HG03064 (cell line): ENCODE data around the gene CYP4F12.
"Not testable (repeated sequence)": the region's sequence is repeated elsewhere in the genome, so short reads cannot be mapped to it uniquely, and the experiment has no call there.

Experiments
- ATAC-seq: cut with Tn5 transposase; IDR thresholded peaks from one replicate; pipeline ENCODE4 v1.9.1; 2021; ENCODE audit warnings: low read depth; ENCODE audit not compliant: unreplicated experiment

The CYP4F12 gene

GRCh38 chr19:15649526-15649925 lies 23.4 kb upstream of the CYP4F12 start:
- no peak for ATAC-seq

GRCh38 chr19:15650123-15650522 lies 22.8 kb upstream of the CYP4F12 start:
- not testable (repeated sequence) for ATAC-seq

GRCh38 chr19:15651791-15652190 lies 21.1 kb upstream of the CYP4F12 start:
- ATAC-seq = no peak

- no peak for ATAC-seq
Measured at GRCh38 chr19:15652559-15653278, 20.2 kb upstream of the CYP4F12 start.

- no peak for ATAC-seq
Measured at GRCh38 chr19:15656467-15656866, 16.4 kb upstream of the CYP4F12 start.

GRCh38 chr19:15663247-15663646 lies 9.6 kb upstream of the CYP4F12 start:
- no peak for ATAC-seq

GRCh38 chr19:15666186-15666585 lies 6.7 kb upstream of the CYP4F12 start:
- no peak for ATAC-seq

- no peak for ATAC-seq
Measured at GRCh38 chr19:15666883-15667282, 6.0 kb upstream of the CYP4F12 start.

- no peak for ATAC-seq
Measured at GRCh38 chr19:15669440-15669839, 3.4 kb upstream of the CYP4F12 start.

- no peak for ATAC-seq
Measured at GRCh38 chr19:15669891-15670290, 3.0 kb upstream of the CYP4F12 start.

GRCh38 chr19:15671237-15671821 lies 1.6 kb upstream of the CYP4F12 start:
- no peak for ATAC-seq

GRCh38 chr19:15671891-15672579 lies 852 bp upstream of the CYP4F12 start:
- ATAC-seq = no peak

GRCh38 chr19:15673176-15673654 lies 328 bp downstream of the CYP4F12 start:
- ATAC-seq = no peak

GRCh38 chr19:15675560-15675959 lies 2.7 kb downstream of the CYP4F12 start:
- ATAC-seq = no peak

GRCh38 chr19:15679089-15679488 lies 6.2 kb downstream of the CYP4F12 start:
- ATAC-seq = no peak

GRCh38 chr19:15679865-15680264 lies 7.0 kb downstream of the CYP4F12 start:
- not testable (repeated sequence) for ATAC-seq

GRCh38 chr19:15680478-15681322 lies 7.8 kb downstream of the CYP4F12 start:
- ATAC-seq = no peak

GRCh38 chr19:15683411-15683810 lies 10.5 kb downstream of the CYP4F12 start:
- no peak for ATAC-seq

GRCh38 chr19:15684828-15685227 lies 11.9 kb downstream of the CYP4F12 start:
- no peak for ATAC-seq

- ATAC-seq = no peak
Measured at GRCh38 chr19:15696654-15697194, 23.8 kb downstream of the CYP4F12 start.
